Stimulated activated CD4-positive, alpha-beta T cell treated with anti-CD3 and anti-CD28 coated beads, Interleukin-12 subunit alpha, Interleukin-12 subunit beta, amount 100 ng/mL, for 48 hours (primary cell): Measurements from ENCODE around the gene PRDX4.
"Not testable (repeated sequence)": the region's sequence is repeated elsewhere in the genome, so short reads cannot be mapped to it uniquely, and the experiment has no call there.

ENCODE experiments used
- DNase-seq, 3 donors: peaks; one replicate each; pipeline ENCODE4 v3.0.0-alpha.2; 2020; ENCODE audit warnings: low read depth in 2 of 3, low spot score in 1 of 3

The PRDX4 gene

DNA sequence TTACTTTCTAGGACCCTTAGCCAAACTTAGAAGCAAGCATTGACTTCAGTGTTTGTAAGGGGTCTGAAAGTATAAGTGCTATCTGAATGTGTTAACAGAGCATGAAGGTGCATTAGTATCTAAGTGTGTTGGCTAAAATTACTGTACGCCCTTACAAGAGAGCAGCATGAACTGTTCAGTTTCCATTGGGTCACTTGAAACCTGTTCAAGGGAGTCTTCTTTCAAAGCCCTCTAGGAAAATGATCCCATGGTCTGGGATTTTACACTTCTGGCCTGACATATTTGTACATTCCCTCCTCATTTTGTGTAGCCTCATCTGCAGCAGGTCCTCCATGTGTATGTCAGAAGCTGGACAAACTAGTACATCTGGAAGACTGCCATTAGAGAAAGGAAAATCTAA lies 3.2 kb downstream of the PRDX4 start:
- no peak for DNase-seq

DNA sequence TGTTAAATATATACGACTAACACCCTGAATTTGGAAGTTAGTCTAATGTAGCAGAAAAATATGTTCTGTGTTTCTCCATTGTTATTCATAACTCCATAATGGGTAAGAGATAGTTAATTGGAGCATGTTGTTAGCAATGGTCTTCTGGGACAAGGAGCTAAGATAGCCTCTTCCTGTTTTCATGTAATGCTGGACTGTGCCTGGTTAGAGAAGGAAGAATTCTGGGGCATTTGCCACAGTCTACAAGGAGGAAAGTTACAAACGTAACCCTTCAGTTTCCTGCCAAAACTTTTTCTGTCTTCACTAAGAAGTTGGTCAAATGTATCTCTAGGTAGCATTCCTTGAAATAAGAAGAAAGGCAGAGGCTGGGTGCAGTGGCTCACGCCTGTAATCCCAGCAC lies 5.8 kb downstream of the PRDX4 start:
- DNase-seq: no peak

DNA sequence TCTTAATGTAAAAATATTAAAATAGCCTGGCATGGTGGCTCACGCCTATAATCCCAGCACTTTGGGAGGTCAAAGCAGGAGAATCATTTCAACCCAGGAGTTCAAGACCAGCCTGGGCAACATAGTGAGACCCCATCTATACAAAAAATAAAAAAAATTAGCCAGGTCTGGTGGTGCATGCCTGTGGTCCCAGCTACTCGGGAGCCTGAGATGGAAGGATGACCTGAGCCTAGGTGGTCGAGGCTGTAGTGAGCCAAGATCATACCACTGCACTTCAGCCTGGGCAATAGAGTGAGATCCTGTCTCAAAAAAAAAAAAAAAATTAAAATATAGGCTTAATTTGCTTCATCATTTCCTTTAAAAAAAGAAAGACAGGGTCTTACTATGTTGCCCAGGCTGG lies 9.2 kb downstream of the PRDX4 start:
- DNase-seq: not testable (repeated sequence)

DNA sequence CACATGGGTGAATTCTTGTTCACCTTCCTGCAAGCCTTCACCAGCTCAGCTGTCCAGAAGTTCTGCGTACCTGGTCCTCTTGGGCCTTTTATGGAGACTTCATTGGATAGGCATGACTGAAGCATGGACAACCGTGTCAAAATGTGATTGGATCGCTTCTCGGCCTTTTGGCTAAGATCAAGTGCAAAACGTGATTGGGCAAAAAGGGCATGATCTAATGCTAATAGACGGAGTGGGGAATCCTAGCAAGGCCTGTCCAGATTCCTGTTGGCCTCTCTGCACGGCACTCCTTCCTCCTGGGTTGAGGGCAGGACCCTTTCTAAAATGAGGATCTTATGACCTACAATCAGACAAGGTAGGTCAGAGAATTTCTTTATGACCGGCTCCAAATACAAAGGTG lies 24.9 kb downstream of the PRDX4 start:
- no peak for DNase-seq

DNA sequence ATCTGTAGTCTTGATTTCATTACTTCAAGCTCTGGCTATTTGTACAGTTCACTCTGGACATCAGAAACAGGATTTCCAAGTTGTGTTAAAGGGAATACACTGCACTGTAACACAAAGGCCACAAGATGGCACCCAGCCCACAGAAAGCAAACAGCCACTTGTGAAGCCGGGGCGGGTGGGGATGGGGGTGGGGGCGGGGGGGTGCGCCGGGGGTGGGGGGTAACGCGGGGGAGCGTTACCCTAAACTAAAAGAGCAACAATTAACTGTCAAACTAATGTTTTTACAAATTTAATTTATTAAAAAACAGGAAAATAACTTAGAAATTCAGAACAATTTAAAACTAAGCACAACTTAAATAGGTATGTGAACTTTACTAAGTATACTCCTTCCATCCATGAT lies 27.3 kb downstream of the PRDX4 start:
- peak in 2 of 3 donors; percentile 17 to 29 for DNase-seq

DNA sequence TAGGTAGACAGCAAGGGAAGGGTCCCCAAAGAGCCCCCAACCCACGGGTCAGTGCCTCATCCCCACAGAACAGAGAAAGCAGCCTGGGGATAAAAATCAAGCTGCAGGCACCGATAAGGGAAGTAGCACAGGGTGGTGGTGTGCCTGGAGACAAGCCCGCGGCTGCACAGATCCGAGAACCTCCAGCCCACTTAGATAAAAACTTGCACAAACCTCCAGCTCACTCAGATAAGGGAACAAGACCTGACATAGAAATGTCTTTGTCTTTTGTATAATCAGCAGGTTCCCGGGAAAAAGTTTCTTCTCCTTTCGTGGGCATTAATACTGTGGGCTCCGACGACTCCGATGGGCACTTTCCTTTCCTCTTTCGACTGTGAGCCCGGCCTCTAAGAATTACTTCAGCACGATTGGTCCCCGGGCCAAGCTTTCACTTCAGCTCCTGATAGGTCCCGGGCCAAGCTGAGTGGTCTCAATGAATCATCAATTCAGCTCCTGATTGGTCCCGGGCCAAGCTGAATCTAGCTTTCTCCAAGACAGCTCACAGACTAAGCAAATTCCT lies 32.4 kb downstream of the PRDX4 start:
- peak in 1 of 3 donors; percentile 5 for DNase-seq

DNA sequence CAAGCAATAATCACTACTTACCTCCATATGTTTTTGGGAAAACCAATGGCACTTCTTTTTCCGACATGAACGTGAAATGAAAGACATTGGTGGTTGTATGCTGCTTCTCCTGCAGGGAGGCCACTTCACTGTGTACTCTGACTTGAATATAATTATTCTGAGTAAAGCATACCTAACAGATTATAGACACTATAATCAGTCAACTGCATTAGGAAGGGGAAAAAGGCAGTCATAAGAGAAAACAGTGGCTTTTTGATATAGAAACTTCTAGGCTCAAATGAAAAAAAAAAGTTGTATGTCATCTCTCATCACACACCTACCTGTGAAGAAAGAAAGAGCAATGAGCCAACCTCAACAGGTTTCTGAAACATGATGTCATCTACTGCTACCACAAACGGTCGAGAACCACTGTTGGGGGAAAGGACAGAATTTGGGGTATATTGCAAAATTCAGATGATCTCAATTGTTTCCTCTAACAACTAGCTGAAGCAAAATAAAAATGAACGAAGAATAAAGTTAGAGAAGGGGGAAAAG lies 37.4 kb downstream of the PRDX4 start:
- DNase-seq: no peak

DNA sequence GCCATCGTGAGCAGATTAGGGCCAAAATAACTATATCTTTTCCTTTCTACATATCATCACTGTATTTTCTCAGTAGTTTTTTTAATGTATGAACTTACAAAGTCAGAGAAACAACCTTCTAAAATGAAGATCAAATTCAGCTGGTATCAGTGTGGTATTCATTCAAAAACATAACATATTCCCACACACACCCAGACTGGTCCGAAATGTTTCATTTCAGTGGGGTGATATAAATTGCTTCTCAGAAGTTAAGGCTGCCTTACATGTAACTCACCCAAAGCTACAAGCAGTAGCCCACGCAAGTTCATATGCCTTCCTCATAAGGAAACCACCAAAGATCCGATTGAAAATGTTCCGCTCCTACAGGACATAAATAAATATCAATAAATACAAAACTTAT lies 37.9 kb downstream of the PRDX4 start:
- DNase-seq: no peak

DNA sequence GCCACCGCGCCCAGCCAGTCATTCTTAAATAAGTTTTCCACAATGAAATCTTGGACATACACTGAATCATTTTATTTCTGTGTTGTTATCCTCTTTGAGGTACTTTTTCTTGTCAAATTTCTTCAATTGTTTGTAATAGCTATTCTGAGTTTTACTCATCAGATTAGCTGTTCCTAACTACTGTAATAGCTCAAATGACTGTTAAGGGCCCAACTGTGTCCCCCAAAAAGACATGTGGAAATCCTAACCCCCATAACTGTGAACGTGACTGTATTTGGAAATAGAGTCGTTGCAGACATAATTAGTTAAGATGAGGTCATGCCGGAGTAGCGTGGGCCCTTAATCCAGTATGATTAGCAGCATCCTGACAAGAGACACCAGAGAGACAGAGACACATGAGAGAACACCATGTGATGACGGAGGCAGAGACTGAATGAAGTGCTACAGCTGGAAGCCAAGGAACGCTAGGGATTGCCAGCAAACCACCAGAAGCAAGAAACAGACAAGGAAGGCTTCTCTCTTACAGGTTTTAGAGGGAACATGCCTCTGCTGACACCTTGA lies 52.9 kb downstream of the PRDX4 start:
- DNase-seq: no peak

DNA sequence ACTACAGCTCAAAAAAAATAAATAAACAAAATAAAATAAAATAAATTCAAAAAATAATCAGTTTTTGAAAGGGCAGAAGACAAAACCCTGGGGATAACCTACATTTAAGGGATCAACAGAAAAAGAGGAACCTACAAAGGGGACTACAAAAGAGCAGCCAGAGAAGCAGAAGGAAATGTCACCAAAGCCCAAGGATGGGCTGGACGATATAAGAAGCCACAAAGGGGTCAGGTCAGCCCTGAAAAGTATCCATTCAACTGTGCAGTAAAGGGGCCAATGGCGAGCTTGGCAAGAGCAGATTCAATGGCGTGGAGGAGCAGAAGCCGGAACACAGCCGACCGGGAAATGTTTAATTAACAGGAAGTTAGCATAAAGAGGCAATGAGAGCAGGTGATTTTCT lies 58.9 kb downstream of the PRDX4 start:
- no peak for DNase-seq

DNA sequence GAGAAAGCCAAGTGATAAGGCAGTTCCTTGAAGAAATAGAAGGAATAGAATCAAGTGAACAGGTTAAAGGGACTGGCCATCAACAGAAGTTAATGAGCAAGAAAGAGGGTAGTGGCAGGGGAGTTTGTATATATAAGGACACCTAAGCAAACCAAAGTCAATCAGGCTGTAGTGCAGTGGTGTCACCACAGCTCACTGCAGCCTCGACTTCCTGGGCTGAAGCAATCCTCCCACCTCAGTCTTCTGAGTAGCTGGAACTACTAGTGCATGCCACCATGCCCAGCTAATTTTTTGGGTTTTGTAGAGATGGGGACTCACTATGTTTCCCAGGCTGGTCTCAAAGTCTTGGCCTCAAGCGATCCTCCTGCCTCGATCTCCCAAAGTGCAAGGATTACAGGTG lies 59.9 kb downstream of the PRDX4 start:
- DNase-seq: no peak

DNA sequence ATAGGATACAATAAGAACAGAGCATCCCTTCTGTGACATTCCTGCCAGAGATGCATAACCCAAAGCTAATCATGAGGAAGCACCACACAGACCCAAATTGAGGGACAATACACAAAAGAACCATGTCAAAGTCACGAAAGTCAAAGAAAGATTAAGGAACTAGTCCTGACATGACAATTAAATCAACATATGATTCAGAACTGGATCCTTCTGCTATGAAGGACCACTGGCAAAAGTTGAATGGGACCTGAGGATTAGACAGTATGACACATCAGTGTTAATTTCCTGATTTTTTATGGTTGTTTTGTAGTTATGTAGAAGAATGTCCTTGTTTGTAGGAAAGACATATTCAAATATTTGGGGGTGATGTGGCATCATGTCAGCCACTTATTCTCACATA lies 61.9 kb downstream of the PRDX4 start:
- DNase-seq: no peak

DNA sequence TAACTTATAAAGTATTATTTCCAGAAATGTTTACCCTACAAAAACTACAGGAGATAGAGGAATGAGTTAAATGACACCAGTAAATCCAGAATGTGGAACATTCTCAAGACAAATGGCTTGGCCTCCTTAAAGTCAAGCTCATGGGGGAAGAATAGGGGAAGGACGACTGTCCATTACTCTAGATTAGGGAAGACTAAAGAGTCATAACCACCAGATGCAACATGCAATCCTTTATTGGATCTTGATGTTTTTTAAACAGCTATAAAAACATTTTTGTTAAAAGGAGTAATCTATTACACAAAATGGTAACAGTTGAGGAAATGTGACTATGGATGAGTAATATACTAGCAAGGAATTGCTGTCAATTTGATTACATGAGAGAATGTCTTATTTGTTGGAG lies 64.7 kb downstream of the PRDX4 start:
- no peak for DNase-seq

DNA sequence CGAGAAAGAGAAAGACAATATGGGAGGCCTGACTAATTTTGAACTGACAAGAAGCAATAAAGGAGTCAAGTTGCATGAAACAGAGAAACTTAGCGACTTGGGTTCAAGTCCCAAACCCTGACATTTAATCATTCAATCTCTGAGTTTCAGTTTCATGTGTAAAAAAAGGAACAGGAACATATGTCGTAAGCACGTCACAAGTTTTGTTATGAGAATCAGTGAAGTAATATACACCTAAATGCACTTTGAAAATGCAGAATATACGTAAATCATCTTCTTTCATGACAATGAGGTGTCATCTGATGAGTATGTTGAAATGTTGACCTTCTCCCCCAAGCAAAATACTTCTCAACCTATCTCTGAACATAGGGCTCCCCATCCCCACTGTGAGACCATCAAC lies 65.4 kb downstream of the PRDX4 start:
- DNase-seq: peak in 1 of 3 donors; percentile 15
